ENCODE data around the gene TMEM259.

DNA sequence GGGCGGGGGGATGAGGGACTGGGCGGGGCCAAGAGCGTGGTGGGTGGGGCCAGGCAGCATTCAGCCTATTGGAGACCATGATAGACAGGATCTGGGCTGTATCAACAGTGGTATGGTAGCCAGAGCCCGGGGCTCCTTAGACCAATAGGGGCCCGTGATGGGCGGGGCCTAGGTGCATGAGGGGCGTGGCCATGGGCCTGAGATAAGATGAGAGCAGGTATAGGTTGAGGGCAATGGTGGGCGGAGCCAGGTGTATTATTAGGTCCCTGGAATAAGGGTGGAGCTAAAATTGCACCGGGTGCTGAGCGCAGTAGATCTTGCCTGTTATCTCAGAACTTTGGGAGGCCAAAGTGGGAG, 24.3 kb upstream of the TMEM259 start:
- TF ChIP-seq, protein P1, sequence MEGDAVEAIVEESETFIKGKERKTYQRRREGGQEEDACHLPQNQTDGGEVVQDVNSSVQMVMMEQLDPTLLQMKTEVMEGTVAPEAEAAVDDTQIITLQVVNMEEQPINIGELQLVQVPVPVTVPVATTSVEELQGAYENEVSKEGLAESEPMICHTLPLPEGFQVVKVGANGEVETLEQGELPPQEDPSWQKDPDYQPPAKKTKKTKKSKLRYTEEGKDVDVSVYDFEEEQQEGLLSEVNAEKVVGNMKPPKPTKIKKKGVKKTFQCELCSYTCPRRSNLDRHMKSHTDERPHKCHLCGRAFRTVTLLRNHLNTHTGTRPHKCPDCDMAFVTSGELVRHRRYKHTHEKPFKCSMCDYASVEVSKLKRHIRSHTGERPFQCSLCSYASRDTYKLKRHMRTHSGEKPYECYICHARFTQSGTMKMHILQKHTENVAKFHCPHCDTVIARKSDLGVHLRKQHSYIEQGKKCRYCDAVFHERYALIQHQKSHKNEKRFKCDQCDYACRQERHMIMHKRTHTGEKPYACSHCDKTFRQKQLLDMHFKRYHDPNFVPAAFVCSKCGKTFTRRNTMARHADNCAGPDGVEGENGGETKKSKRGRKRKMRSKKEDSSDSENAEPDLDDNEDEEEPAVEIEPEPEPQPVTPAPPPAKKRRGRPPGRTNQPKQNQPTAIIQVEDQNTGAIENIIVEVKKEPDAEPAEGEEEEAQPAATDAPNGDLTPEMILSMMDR (IDR thresholded peaks at IDR 0.05): no peak
- no peak for TF ChIP-seq POLR2A (IDR thresholded peaks at IDR 0.05)
